ENCODE results near the gene KRT85.
"Not testable (repeated sequence)": the region's sequence is repeated elsewhere in the genome, so short reads cannot be mapped to it uniquely, and the experiment has no call there.

Gene KRT85

DNA sequence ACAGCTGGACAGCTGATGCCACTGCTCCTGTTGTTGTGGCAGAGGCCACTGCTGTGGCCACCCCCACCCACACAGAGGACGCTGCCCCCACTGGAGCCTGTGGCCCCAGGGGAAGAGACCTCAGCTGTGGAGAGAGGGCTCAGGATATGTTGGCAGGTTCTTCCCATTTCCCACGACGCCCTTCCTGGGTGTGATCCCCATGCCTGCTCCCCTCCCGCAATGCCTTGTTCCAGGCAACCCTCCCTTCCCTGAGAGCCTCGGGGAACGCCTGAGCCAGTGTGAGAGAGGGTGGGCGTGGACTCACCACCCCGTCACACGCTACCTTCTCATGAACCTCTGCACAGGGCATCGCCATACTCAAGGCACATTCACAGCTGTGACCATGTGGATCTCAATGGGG is 44.5 kb upstream of the KRT85 start:
- TF ChIP-seq, protein P1, sequence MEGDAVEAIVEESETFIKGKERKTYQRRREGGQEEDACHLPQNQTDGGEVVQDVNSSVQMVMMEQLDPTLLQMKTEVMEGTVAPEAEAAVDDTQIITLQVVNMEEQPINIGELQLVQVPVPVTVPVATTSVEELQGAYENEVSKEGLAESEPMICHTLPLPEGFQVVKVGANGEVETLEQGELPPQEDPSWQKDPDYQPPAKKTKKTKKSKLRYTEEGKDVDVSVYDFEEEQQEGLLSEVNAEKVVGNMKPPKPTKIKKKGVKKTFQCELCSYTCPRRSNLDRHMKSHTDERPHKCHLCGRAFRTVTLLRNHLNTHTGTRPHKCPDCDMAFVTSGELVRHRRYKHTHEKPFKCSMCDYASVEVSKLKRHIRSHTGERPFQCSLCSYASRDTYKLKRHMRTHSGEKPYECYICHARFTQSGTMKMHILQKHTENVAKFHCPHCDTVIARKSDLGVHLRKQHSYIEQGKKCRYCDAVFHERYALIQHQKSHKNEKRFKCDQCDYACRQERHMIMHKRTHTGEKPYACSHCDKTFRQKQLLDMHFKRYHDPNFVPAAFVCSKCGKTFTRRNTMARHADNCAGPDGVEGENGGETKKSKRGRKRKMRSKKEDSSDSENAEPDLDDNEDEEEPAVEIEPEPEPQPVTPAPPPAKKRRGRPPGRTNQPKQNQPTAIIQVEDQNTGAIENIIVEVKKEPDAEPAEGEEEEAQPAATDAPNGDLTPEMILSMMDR (IDR thresholded peaks at IDR 0.05; ENCODE audit: borderline replicate concordance, extremely low read depth, low read length, poor library complexity, severe bottlenecking), result no peak
- no peak for TF ChIP-seq EZH2 (IDR thresholded peaks at IDR 0.05; ENCODE audit: borderline replicate concordance, low read depth, low read length, severe bottlenecking)
- Histone ChIP-seq H4K20me1 (ENCODE audit: insufficient read depth, low read length) (no peaks in the 10 kb centered on the region), H3K27me3 (ENCODE audit: insufficient read depth, low read length, poor library complexity) (peaks cover 3% of the 10 kb centered on the region), H3K27ac (ENCODE audit: low read length) (no peak overlapping the region), H3K4me1 (ENCODE audit: insufficient read depth, low read length) (no peaks in the 10 kb centered on the region), H2AFZ (ENCODE audit: low read depth, low read length) (no peak overlapping the region), H3K9ac (ENCODE audit: low read depth, low read length) (no peak overlapping the region), H3K4me3 (ENCODE audit: low read depth in 1 of 2, low read length in 2 of 2) (no peak overlapping the region), H3K36me3 (ENCODE audit: insufficient read depth, low read length) (no peaks in the 10 kb centered on the region), H3K4me2 (ENCODE audit: insufficient read depth, low read length) (no peak overlapping the region), H3K9me3 (ENCODE audit: insufficient read depth, low read length, severe bottlenecking) (no peaks in the 10 kb centered on the region), H3K79me2 (ENCODE audit: insufficient read depth, low read length) (no peaks in the 10 kb centered on the region)
- no peak for ATAC-seq (ENCODE audit: insufficient read depth, low read depth)
- no peak for DNase-seq

DNA sequence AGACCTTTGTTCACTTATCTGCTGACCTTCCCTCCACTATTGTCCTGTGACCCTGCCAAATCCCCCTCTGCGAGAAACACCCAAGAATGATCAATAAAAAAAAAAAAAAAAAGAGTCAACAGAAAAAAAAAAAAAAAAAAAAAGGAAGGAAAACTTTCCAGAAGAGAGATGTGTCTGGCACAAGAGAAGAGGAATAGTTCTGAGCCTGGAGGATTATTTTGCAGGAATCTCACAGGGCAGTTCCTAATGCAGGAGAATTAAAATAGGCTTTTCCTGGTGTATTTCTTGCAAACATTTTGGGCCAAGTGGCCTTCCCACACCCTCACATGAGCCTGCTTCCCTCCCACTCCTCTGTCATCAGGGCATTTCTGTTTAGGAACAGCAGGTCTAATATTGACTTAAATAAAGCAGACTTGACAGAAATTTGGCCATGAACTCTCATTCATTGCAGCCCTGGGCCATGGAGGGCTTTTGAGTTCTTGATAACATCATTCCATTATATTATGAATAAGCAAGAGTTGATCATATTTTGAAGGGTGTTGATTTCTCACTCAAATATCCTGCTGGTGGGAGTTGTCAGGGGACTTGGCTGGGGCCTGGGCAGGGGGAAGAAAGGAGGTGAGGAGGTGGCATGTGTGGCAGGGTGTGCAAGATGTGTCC is 43.4 kb upstream of the KRT85 start:
- not testable (repeated sequence) for H3K4me2 ChIP-seq (ENCODE audit: insufficient read depth, low read length); H2AFZ ChIP-seq (ENCODE audit: low read depth, low read length); H3K9me3 ChIP-seq (ENCODE audit: insufficient read depth, low read length, severe bottlenecking); ATAC-seq (ENCODE audit: insufficient read depth, low read depth); H3K4me1 ChIP-seq (ENCODE audit: insufficient read depth, low read length); H4K20me1 ChIP-seq (ENCODE audit: insufficient read depth, low read length); H3K27me3 ChIP-seq (ENCODE audit: insufficient read depth, low read length, poor library complexity); H3K9ac ChIP-seq (ENCODE audit: low read depth, low read length); H3K4me3 ChIP-seq (ENCODE audit: low read depth in 1 of 2, low read length in 2 of 2); DNase-seq; H3K36me3 ChIP-seq (ENCODE audit: insufficient read depth, low read length); H3K27ac ChIP-seq (ENCODE audit: low read length); H3K79me2 ChIP-seq (ENCODE audit: insufficient read depth, low read length)

DNA sequence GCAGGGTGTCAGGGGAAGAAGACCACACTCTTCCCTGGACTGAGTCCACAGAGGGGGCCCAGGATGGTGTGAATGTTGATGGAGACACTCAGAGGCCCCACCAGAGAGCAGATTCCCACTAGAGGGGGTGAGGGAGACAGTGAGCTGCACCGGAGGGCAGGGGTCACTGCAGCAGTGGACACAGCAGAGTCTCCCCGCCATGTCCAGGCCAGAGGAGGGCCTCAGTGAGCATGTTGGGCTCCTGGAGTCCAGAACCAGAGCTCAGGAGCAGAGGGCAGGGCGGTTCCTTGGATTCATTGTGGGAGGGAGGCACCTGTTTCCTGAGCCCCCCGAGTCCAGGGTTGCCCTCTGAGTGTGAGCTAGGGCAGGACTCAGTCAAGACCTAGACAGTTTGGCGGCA is 40.6 kb upstream of the KRT85 start:
- Histone ChIP-seq H3K4me1 (ENCODE audit: insufficient read depth, low read length) (no peaks in the 10 kb centered on the region), H3K79me2 (ENCODE audit: insufficient read depth, low read length) (no peaks in the 10 kb centered on the region), H2AFZ (ENCODE audit: low read depth, low read length) (no peak overlapping the region), H3K4me2 (ENCODE audit: insufficient read depth, low read length) (no peak overlapping the region), H4K20me1 (ENCODE audit: insufficient read depth, low read length) (peaks cover 4% of the 10 kb centered on the region; the same call in 1 of the 2 replicates), H3K27ac (ENCODE audit: low read length) (no peak overlapping the region), H3K27me3 (ENCODE audit: insufficient read depth, low read length, poor library complexity) (peaks cover 6% of the 10 kb centered on the region), H3K4me3 (ENCODE audit: low read depth in 1 of 2, low read length in 2 of 2) (no peak overlapping the region), H3K9ac (ENCODE audit: low read depth, low read length) (no peak overlapping the region), H3K9me3 (ENCODE audit: insufficient read depth, low read length, severe bottlenecking) (no peaks in the 10 kb centered on the region), H3K36me3 (ENCODE audit: insufficient read depth, low read length) (no peaks in the 10 kb centered on the region)
- TF ChIP-seq EZH2 (IDR thresholded peaks at IDR 0.05; ENCODE audit: borderline replicate concordance, low read depth, low read length, severe bottlenecking), result no peak
- TF ChIP-seq, protein P1 (IDR thresholded peaks at IDR 0.05; ENCODE audit: borderline replicate concordance, extremely low read depth, low read length, poor library complexity, severe bottlenecking), result no peak
- no peak for ATAC-seq (ENCODE audit: insufficient read depth, low read depth)
- no peak for DNase-seq

DNA sequence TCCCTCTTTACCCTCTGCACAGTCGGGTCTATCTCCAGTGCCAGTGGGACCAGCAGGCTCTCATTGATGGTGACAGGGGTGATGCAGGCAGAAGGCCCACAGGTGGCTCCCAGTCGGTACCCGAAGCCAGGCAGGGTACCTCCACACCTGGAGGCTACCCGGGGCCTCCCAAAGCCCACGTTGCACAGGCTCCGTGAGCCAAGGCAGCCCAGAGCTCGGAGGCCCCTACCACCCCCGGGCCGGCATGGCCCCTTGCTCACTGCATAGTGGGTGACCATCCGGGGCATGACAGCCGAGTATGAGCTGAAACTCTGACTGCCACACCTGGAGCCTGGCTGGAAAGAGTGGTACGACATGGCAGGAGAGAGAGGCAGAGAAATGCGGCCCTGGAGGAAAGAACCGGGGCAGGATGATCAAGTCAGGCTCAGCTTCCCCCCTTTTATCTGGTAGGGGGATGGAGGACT is 38.7 kb upstream of the KRT85 start, which contains the start of gene KRT82:
Gene KRT82 (minus strand): TSS at position 414 of the 464 bp plus-strand sequence. CDS start 58 bp downstream, at position 356.
- H3K36me3 ChIP-seq (ENCODE audit: insufficient read depth, low read length), result no peaks in the 10 kb centered on the region
- no peak for TF ChIP-seq EZH2 (IDR thresholded peaks at IDR 0.05; ENCODE audit: borderline replicate concordance, low read depth, low read length, severe bottlenecking)
- TF ChIP-seq, protein P1 (IDR thresholded peaks at IDR 0.05; ENCODE audit: borderline replicate concordance, extremely low read depth, low read length, poor library complexity, severe bottlenecking), result no peak
- DNase-seq (no peak), ATAC-seq (ENCODE audit: insufficient read depth, low read depth) (no peak)
- no peak within 1 kb of the TSS for H3K9ac ChIP-seq (ENCODE audit: low read depth, low read length)
- H3K4me2 ChIP-seq (ENCODE audit: insufficient read depth, low read length), result no peak within 1 kb of the TSS
- H3K4me1 ChIP-seq (ENCODE audit: insufficient read depth, low read length), result no peaks in the 10 kb centered on the region
- peaks cover 4% of the 10 kb centered on the region; the same call in 1 of the 2 replicates for H4K20me1 ChIP-seq (ENCODE audit: insufficient read depth, low read length)
- H3K27ac ChIP-seq (ENCODE audit: low read length), result no peak within 1 kb of the TSS
- no peak within 1 kb of the TSS for H3K4me3 ChIP-seq (ENCODE audit: low read depth in 1 of 2, low read length in 2 of 2)
- no peaks in the 10 kb centered on the region for H3K79me2 ChIP-seq (ENCODE audit: insufficient read depth, low read length)
- H3K27me3 ChIP-seq (ENCODE audit: insufficient read depth, low read length, poor library complexity), result peaks cover 6% of the 10 kb centered on the region
- no peak within 1 kb of the TSS for H2AFZ ChIP-seq (ENCODE audit: low read depth, low read length)
- no peaks in the 10 kb centered on the region for H3K9me3 ChIP-seq (ENCODE audit: insufficient read depth, low read length, severe bottlenecking)
